Thyroid gland (tissue), 4 donors: Measurements from ENCODE around the gene PRPF18.

Experiments
- POLR2A ChIP-seq, 2 donors: fragments of 450-650 bp; IDR thresholded peaks; one replicate each; pipeline ENCODE4 v1.6.1; 2017; ENCODE audit warnings: antibody characterized with exemption in 2 of 2, mild to moderate bottlenecking in 2 of 2, moderate library complexity in 1 of 2
- TF ChIP-seq, protein P1 (sequence below), 6 experiments: fragments of 200-600 bp in 3 of 6; fragments of 450-650 bp in 3 of 6; sonication (generic) in 3 of 6; IDR thresholded peaks; one replicate each; pipeline ENCODE4 v1.5.1; 2016 to 2019; ENCODE audit warnings: antibody characterized with exemption in 6 of 6, mild to moderate bottlenecking in 2 of 6, inconsistent platforms in 1 of 6, moderate library complexity in 1 of 6

DNA sequence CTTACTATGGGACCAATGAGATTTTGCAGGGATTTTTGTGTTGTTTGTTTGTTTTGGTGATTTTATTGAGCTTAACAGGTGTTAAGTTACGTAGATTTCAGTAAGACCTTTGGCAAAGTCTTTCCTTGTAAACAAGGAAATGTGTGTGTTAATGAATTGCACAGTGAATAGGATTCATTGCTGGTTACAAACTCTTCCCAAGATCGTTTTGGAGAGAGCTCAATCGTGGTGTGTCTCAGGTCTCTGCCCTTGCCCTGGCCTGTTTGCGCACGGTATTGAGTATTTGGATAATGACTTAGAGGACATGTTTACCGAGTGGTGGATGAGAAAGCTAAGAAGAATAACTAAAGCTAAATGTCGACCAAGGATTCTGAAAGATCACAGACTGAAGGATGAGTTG, 41.9 kb downstream of the PRPF18 start:
- TF ChIP-seq, protein P1, sequence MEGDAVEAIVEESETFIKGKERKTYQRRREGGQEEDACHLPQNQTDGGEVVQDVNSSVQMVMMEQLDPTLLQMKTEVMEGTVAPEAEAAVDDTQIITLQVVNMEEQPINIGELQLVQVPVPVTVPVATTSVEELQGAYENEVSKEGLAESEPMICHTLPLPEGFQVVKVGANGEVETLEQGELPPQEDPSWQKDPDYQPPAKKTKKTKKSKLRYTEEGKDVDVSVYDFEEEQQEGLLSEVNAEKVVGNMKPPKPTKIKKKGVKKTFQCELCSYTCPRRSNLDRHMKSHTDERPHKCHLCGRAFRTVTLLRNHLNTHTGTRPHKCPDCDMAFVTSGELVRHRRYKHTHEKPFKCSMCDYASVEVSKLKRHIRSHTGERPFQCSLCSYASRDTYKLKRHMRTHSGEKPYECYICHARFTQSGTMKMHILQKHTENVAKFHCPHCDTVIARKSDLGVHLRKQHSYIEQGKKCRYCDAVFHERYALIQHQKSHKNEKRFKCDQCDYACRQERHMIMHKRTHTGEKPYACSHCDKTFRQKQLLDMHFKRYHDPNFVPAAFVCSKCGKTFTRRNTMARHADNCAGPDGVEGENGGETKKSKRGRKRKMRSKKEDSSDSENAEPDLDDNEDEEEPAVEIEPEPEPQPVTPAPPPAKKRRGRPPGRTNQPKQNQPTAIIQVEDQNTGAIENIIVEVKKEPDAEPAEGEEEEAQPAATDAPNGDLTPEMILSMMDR (IDR thresholded peaks at IDR 0.05), result no peak
- TF ChIP-seq POLR2A (IDR thresholded peaks at IDR 0.05), result no peak
